Muscle of leg (tissue), 11 donors: Measurements from ENCODE around the gene CCR7. TPM values are rescaled to one million over a fixed set of nuclear protein-coding genes. Genes with fewer than 3 reads are reported as not detected.

Experiments
- DNase-seq: peaks from one replicate; pipeline ENCODE4 v3.0.0; 2013
- H3K27ac ChIP-seq: one replicate; pipeline ENCODE4 v1.5.1; 2013; ENCODE audit warnings: mild to moderate bottlenecking, low read length, control low read depth
- H3K27me3 ChIP-seq: one replicate; pipeline ENCODE4 v1.6.1; 2013; ENCODE audit warnings: low read length; ENCODE audit not compliant: control insufficient read depth, insufficient read depth
- H3K36me3 ChIP-seq: one replicate; pipeline ENCODE4 v1.6.1; 2013; ENCODE audit warnings: low read length; ENCODE audit not compliant: control insufficient read depth, insufficient read depth
- H3K4me1 ChIP-seq: one replicate; pipeline ENCODE4 v1.6.1; 2013; ENCODE audit warnings: low read length; ENCODE audit not compliant: control insufficient read depth, insufficient read depth
- H3K4me3 ChIP-seq: one replicate; pipeline ENCODE4 v1.5.1; 2013; ENCODE audit warnings: low read length, control low read depth
- H3K9me3 ChIP-seq: replicated peaks from 2 replicates; pipeline ENCODE4 v1.6.1; 2013; ENCODE audit warnings: low read depth, low read length; ENCODE audit not compliant: control insufficient read depth
- WGBS: methylation state at CpG from one replicate; pipeline ENCODE4 v1.1.5; 2013; ENCODE audit warnings: missing lambda C conversion rate; ENCODE audit not compliant: insufficient coverage; 5-methylcytosine and 5-hydroxymethylcytosine counted together
- polyA plus RNA-seq, 8 donors: library from polyadenylated mRNA; unstranded; fragments of 120-200 nt; gene quantifications; one replicate each; pipeline versions ENCODE4 v1.2.1 to v1.2.3, GENCODE V29; 2013; ENCODE audit warnings: inconsistent platforms in 1 of 8, low replicate concordance in 1 of 8; ENCODE audit not compliant: insufficient read length in 8 of 8, insufficient read depth in 1 of 8
- total RNA-seq: library from RNA; stranded (reverse); fragments of 120-200 nt; gene quantifications from one replicate; pipeline ENCODE4 v1.2.4, GENCODE V29; 2013

The CCR7 gene
- total and polyA plus RNA-seq, 9 donors: 0.09 to 0.35 (median 0.26) TPM

DNA sequence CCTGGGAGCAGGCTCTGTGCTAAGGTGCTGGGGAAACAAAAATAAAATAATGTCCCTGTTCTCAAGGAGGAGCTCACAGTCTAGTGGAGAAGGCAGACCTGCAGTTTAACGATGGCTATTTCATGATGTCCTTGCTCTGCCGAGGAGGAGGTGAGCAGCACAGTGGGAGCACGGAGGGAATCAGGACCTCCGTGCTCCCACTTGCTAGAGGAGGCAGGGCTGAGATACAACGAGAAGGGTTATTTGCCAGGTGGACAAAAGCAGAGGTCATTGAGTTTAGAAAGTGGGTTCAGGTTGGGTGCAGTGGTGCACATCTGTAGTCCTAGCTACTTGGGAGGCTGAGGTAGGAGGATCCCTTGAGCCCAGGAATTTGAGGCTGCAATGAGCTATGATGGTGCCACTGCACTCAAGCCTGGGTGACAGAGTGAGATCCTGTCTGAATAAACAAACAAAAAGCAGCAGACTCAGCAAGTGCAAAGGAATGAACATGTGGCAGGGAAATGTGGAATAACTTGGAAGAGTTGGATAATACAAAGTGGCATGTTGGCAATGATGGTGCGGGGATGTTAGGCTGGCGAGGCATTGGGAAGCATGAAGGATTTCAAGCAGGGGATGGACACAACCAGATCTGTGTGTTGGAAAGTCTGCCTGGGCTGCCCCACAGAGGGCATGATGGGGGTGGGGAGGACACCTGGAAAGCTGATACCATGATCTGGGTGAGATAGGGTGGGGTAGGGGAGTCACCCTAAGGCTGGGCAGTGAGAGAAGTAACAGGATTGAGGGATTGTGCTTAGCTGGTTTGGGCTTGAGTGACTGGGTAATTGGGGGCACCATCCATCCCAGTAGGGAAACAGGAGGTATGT lies 51.0 kb downstream of the CCR7 start:
- no peaks in the 10 kb centered on the region for H3K9me3 ChIP-seq
- H3K27ac ChIP-seq: no peak overlapping the region
- H3K27me3 ChIP-seq: peaks cover 17% of the 10 kb centered on the region
- no peaks in the 10 kb centered on the region for H3K36me3 ChIP-seq
- H3K4me1 ChIP-seq: peaks cover 6% of the 10 kb centered on the region
- 86% methylated on average over 7 of the region's 7 CpGs for WGBS
- no peak overlapping the region for H3K4me3 ChIP-seq
- DNase-seq: no peak

DNA sequence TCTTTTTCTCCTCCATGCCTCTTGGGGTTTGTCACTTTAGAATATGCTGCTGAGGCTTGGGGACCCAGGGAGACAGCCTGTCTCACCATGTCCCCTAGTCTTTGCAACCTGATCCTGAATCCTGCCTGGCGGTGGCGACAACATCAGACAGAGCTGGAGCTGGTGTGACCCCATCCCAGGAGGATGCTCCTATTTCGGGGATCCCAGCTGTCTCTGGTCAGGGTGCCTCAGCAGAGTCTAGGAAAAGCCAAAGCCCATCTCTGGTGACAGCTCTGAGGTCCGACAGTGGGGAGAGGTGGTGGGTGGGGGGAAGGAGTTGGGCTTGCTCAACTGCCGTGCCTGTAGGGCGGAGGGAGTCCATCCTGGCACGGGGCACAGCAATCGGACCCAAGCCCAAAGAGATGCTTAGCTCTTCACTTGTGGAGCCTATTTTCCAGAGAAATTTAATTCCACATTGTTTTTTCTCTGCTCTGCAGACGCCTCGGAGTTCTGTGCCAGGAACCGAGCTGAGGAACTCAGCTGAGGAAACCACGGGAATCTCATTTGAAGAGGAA lies 53.5 kb downstream of the CCR7 start:
- no peak overlapping the region for H3K4me3 ChIP-seq
- H3K4me1 ChIP-seq: peaks cover 6% of the 10 kb centered on the region
- 49% methylated on average over 10 of the region's 12 CpGs for WGBS
- no peaks in the 10 kb centered on the region for H3K9me3 ChIP-seq
- H3K36me3 ChIP-seq: no peaks in the 10 kb centered on the region
- H3K27me3 ChIP-seq: peaks cover 11% of the 10 kb centered on the region
- no peak for DNase-seq
- H3K27ac ChIP-seq: no peak overlapping the region

DNA sequence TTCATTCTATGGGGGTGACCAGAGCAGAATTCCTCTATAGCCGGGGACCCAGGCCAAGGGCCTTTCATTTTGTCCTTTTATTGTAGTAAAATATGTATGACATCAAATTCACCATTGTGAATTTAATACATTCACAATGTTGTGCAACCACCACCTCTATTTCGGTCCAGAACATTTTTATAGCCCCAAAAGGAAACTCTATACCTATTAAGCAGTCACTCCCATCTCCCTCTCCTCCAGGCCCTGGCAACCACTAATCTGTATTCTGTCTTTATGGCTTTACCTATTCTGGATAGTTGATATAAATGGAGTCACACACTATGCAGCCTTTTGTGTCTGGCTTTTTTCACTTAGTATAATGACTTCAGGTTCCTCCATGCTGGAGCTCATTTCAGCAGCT lies 54.1 kb downstream of the CCR7 start:
- no peaks in the 10 kb centered on the region for H3K36me3 ChIP-seq
- no peak overlapping the region for H3K4me3 ChIP-seq
- no CpG with 5 or more reads among the region's 2 CpGs for WGBS
- DNase-seq: no peak
- H3K4me1 ChIP-seq: peaks cover 6% of the 10 kb centered on the region
- peaks cover 14% of the 10 kb centered on the region for H3K27me3 ChIP-seq
- H3K27ac ChIP-seq: no peak overlapping the region
- no peaks in the 10 kb centered on the region for H3K9me3 ChIP-seq

DNA sequence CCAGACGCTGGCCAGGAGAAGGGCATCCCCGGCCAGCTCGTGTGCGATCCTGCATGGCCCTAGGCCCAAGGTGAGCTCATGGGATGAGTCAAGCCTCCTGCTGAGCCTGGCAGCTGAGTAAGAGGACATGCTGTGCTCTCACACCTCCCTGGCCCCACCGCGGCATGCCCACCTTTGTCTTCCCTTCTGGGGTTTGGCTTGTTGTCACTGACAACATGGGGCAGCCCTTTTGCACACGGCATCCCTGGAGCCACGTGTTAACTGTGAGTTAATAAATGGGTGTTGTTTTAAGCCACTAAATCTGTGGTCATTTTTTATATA lies 55.0 kb downstream of the CCR7 start:
- no peak for DNase-seq
- no peak overlapping the region for H3K4me3 ChIP-seq
- no peaks in the 10 kb centered on the region for H3K36me3 ChIP-seq
- H3K4me1 ChIP-seq: peaks cover 6% of the 10 kb centered on the region
- peaks cover 14% of the 10 kb centered on the region for H3K27me3 ChIP-seq
- H3K9me3 ChIP-seq: no peaks in the 10 kb centered on the region
- 69% methylated on average over 4 of the region's 8 CpGs for WGBS
- no peak overlapping the region for H3K27ac ChIP-seq

DNA sequence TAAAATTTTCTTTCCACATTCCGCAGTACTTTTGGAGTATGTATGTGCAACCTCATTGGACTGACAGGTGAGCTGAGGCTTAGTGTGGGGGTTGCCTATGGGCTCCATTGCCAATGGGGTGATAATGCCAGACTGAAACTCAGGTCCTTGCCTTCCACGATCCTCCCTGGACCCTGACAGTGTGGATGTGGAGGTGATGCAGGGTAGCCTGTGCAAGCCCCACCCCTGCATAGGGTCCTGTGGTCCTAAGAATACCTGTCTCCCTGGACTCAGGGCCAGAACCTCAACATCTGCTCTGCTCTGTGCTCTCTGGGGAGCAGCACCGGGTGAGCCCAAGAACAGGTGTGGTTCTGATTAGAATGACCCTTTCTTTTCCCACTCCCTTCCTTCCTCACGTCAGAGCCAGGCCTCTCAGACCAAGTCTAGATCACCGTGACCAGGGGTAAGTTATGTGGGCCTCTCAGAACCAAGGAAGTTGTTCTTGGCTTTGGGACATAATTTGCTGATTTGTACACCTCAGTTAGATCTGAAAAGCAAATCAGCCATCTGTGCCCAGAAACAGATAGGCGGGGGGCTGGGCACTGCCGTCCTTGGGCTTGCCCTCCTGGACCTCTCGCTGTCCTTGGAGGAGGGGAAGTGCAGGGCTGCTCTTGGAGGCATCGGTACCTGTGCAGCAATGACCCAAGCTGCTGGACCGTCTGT lies 55.5 kb downstream of the CCR7 start:
- Histone ChIP-seq H3K27ac (no peak overlapping the region), H3K36me3 (no peaks in the 10 kb centered on the region), H3K4me3 (no peak overlapping the region), H3K4me1 (peaks cover 6% of the 10 kb centered on the region), H3K9me3 (no peaks in the 10 kb centered on the region), H3K27me3 (peaks cover 9% of the 10 kb centered on the region)
- no peak for DNase-seq
- WGBS: 68% methylated on average over 7 of the region's 10 CpGs

DNA sequence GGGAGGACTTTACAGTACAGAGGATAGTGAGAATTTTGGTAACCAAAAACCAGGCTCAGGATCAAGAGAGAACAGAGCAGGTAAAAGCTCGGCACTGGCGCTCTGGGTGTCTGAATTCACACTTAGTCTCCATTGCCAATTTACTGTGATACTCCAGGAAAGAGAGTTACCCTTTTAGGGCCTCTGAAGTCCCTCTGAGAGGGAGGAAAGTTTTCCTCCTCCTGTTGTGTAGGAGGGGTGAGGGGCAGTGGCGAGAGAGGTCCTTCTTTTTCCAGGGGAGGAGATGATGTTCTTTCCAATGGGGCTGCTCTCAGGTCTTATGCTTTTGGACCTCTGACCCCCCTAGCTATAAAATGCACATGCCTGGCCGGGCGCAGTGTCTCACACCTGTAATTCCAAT lies 58.5 kb downstream of the CCR7 start:
- Histone ChIP-seq H3K27me3 (peaks cover 3% of the 10 kb centered on the region), H3K4me1 (peaks cover 2% of the 10 kb centered on the region), H3K36me3 (no peaks in the 10 kb centered on the region), H3K27ac (no peak overlapping the region), H3K9me3 (peaks cover 4% of the 10 kb centered on the region), H3K4me3 (no peak overlapping the region)
- DNase-seq: peak; percentile 47
- 21% methylated on average over 2 of the region's 5 CpGs for WGBS

Other genes starting within 250 kb of the CCR7 start
- gene GJD3, start 200.7 kb downstream of the CCR7 start, total RNA-seq: 0.18 TPM
- gene GJD3, start 200.7 kb downstream of the CCR7 start, polyA plus RNA-seq: under 1 TPM in 7 of 8 donors, not detected in 1; 0.17 to 0.87 (median 0.29) TPM
- 45.9 TPM for gene TOP2A, start 147.6 kb downstream of the CCR7 start, total RNA-seq
- 100 to 1,000 TPM in 1 of 8 donors, 10 to 100 TPM in 7; 58.3 to 113 (median 80.9) TPM for gene TOP2A, start 147.6 kb downstream of the CCR7 start, polyA plus RNA-seq
- 105 TPM for gene IGFBP4, start 122.0 kb downstream of the CCR7 start, total RNA-seq
- 100 to 1,000 TPM; 195 to 325 (median 275) TPM for gene IGFBP4, start 122.0 kb downstream of the CCR7 start, polyA plus RNA-seq
- not detected for gene TNS4, start 63.8 kb downstream of the CCR7 start, total RNA-seq
- 1 to 10 TPM in 1 of 8 donors, under 1 TPM in 4, not detected in 3; 0.05 to 1.6 (median 0.16) TPM for gene TNS4, start 63.8 kb downstream of the CCR7 start, polyA plus RNA-seq
- 93.2 TPM for gene SMARCE1, start 82.3 kb upstream of the CCR7 start, total RNA-seq
- 100 to 1,000 TPM; 116 to 154 (median 124) TPM for gene SMARCE1, start 82.3 kb upstream of the CCR7 start, polyA plus RNA-seq
- 1.3 TPM for gene KRT222, start 99.7 kb upstream of the CCR7 start, total RNA-seq
- gene KRT222, start 99.7 kb upstream of the CCR7 start, polyA plus RNA-seq: under 1 TPM in 7 of 8 donors, not detected in 1; 0.04 to 0.59 (median 0.23) TPM
- gene KRT24, start 138.3 kb upstream of the CCR7 start, total RNA-seq: not detected
- gene KRT24, start 138.3 kb upstream of the CCR7 start, polyA plus RNA-seq: under 1 TPM in 2 of 8 donors, not detected in 6; 0.21 to 0.24 TPM
- gene KRT25, start 189.9 kb upstream of the CCR7 start, total RNA-seq: 0.35 TPM
- gene KRT25, start 189.9 kb upstream of the CCR7 start, polyA plus RNA-seq: under 1 TPM in 6 of 8 donors, not detected in 2; 0.13 to 0.64 (median 0.31) TPM
- not detected for gene KRT26, start 206.7 kb upstream of the CCR7 start, total RNA-seq
- gene KRT26, start 206.7 kb upstream of the CCR7 start, polyA plus RNA-seq: under 1 TPM in 1 of 8 donors, not detected in 7; 0.12 TPM
- gene KRT27, start 217.1 kb upstream of the CCR7 start, total RNA-seq: 0.18 TPM
- under 1 TPM in 1 of 8 donors, not detected in 7; 0.14 TPM for gene KRT27, start 217.1 kb upstream of the CCR7 start, polyA plus RNA-seq
- gene KRT28, start 234.5 kb upstream of the CCR7 start, total RNA-seq: not detected
- not detected for gene KRT28, start 234.5 kb upstream of the CCR7 start, polyA plus RNA-seq